ENCODE measurements around the gene TMCO2. TPM values are rescaled to one million over a fixed set of nuclear protein-coding genes. Genes with fewer than 3 reads are reported as not detected.

Gene TMCO2
- total and polyA plus RNA-seq, 10 of the 15 experiments (the other 5 are each of a cell fraction or from before 2014, with no cell fraction given), result not detected

DNA sequence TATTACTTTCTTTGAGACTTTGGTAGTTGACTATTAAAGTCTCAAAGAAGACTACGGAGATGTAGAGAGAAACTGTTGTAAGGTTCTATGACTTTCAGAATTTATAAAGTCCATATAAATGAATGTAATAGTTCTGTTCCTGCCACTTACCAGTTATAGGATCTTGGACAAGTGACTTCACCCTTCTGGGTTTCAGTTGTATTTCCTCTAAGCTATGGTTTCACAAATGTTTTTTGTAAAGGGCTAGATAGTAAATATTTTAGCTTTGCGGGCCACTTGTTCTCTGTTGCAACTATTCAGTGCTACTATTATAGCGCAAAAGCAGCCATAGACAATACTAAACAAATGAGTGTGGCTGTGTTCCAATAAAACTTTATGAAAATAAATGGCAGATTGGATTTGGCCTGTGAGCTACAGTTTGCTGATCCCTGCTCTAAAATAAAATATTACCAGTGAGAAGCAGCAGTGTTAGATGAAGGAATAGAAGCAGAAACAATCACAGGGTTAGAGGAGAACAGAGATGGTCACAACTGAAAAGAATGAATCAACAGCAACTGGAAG, 25.0 kb downstream of the TMCO2 start (continued):
- TF ChIP-seq STAT1 (conservative IDR thresholded peaks at IDR 0.05), result no peak
- no peak for TF ChIP-seq SMARCA5 (IDR thresholded peaks at IDR 0.05)
- no peak for TF ChIP-seq MTA2 (IDR thresholded peaks at IDR 0.05; ENCODE audit: low read depth)
- TF ChIP-seq, protein P1, sequence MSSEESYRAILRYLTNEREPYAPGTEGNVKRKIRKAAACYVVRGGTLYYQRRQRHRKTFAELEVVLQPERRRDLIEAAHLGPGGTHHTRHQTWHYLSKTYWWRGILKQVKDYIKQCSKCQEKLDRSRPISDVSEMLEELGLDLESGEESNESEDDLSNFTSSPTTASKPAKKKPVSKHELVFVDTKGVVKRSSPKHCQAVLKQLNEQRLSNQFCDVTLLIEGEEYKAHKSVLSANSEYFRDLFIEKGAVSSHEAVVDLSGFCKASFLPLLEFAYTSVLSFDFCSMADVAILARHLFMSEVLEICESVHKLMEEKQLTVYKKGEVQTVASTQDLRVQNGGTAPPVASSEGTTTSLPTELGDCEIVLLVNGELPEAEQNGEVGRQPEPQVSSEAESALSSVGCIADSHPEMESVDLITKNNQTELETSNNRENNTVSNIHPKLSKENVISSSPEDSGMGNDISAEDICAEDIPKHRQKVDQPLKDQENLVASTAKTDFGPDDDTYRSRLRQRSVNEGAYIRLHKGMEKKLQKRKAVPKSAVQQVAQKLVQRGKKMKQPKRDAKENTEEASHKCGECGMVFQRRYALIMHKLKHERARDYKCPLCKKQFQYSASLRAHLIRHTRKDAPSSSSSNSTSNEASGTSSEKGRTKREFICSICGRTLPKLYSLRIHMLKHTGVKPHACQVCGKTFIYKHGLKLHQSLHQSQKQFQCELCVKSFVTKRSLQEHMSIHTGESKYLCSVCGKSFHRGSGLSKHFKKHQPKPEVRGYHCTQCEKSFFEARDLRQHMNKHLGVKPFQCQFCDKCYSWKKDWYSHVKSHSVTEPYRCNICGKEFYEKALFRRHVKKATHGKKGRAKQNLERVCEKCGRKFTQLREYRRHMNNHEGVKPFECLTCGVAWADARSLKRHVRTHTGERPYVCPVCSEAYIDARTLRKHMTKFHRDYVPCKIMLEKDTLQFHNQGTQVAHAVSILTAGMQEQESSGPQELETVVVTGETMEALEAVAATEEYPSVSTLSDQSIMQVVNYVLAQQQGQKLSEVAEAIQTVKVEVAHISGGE (CRISPR knock-in tag; IDR thresholded peaks at IDR 0.05), result no peak
- TF ChIP-seq MEF2A (IDR thresholded peaks at IDR 0.05; ENCODE audit: insufficient read depth, low read depth, low read length), result no peak
- peak; percentile 68 for TF ChIP-seq ZBTB40 (IDR thresholded peaks at IDR 0.05; ENCODE audit: borderline replicate concordance)
- no peak for TF ChIP-seq WRNIP1 (IDR thresholded peaks at IDR 0.05; ENCODE audit: borderline replicate concordance, low read depth, low read length)
- peak; percentile 26; the same call in 1 of the 2 replicates for TF ChIP-seq RUNX3 (IDR thresholded peaks at IDR 0.05; ENCODE audit: low read length)
- no peak for TF ChIP-seq TAF1 (IDR thresholded peaks at IDR 0.05; ENCODE audit: borderline replicate concordance, low read depth, low read length)
